GM23248 (cell line): ENCODE results near the gene LOXL3. TPM values are rescaled to one million over a fixed set of nuclear protein-coding genes. Genes with fewer than 3 reads are reported as not detected.

ENCODE experiments used
- DNase-seq: peaks from one replicate; pipeline ENCODE4 v3.0.0-alpha.2; 2015
- H2AFZ ChIP-seq: fragments of 200-600 bp; sonication (generic); 2 replicates; pipeline ENCODE4 v1.6.1; 2016; ENCODE audit warnings: antibody characterized with exemption
- H3F3A ChIP-seq: fragments of 200-600 bp; sonication (generic); 2 replicates; pipeline ENCODE4 v1.6.1; 2016; ENCODE audit warnings: mild to moderate bottlenecking, antibody characterized with exemption, mixed run types; ENCODE audit not compliant: insufficient read depth
- H3K27ac ChIP-seq: fragments of 200-600 bp; sonication (generic); 2 replicates; pipeline ENCODE4 v1.5.1; 2016; ENCODE audit warnings: mild to moderate bottlenecking
- H3K27me3 ChIP-seq: fragments of 200-600 bp; sonication (generic); replicated peaks from 2 replicates; pipeline ENCODE4 v1.6.1; 2016; ENCODE audit warnings: mild to moderate bottlenecking; ENCODE audit not compliant: insufficient read depth
- H3K36me3 ChIP-seq: fragments of 200-600 bp; sonication (generic); 2 replicates; pipeline ENCODE4 v1.6.1; 2016; ENCODE audit warnings: low read depth, mild to moderate bottlenecking
- H3K4me1 ChIP-seq: fragments of 200-600 bp; sonication (generic); 2 replicates; pipeline ENCODE4 v1.6.1; 2016; ENCODE audit warnings: mild to moderate bottlenecking; ENCODE audit not compliant: insufficient read depth
- H3K4me2 ChIP-seq: fragments of 200-600 bp; sonication (generic); one replicate; pipeline ENCODE4 v1.6.1; 2016; ENCODE audit warnings: mild to moderate bottlenecking; ENCODE audit not compliant: unreplicated experiment
- H3K4me3 ChIP-seq: fragments of 200-600 bp; sonication (generic); 2 replicates; pipeline ENCODE4 v1.5.1; 2016; ENCODE audit warnings: mild to moderate bottlenecking
- H3K79me2 ChIP-seq: fragments of 200-600 bp; sonication (generic); 2 replicates; pipeline ENCODE4 v1.6.1; 2016; ENCODE audit warnings: mild to moderate bottlenecking; ENCODE audit not compliant: insufficient read depth
- H3K9ac ChIP-seq: fragments of 200-600 bp; sonication (generic); 2 replicates; pipeline ENCODE4 v1.6.1; 2016; ENCODE audit warnings: mild to moderate bottlenecking
- H3K9me2 ChIP-seq: fragments of 200-600 bp; sonication (generic); 2 replicates; pipeline ENCODE4 v1.6.1; 2016; ENCODE audit warnings: mixed run types, mild to moderate bottlenecking, moderate library complexity; ENCODE audit not compliant: insufficient read depth
- H3K9me3 ChIP-seq: fragments of 200-600 bp; sonication (generic); one replicate; pipeline ENCODE4 v1.6.1; 2017; ENCODE audit warnings: low read depth
- H4K20me1 ChIP-seq: fragments of 200-600 bp; sonication (generic); 2 replicates; pipeline ENCODE4 v1.6.0; 2016; ENCODE audit not compliant: insufficient read depth
- EZH2 ChIP-seq: fragments of 200-600 bp; sonication (generic); IDR thresholded peaks from 2 replicates; pipeline ENCODE4 v1.6.1; 2018; ENCODE audit warnings: antibody characterized with exemption, mild to moderate bottlenecking; ENCODE audit not compliant: insufficient read depth, poor library complexity, severe bottlenecking
- EZH2phosphoT487 ChIP-seq: fragments of 200-600 bp; sonication (generic); IDR thresholded peaks from 2 replicates; pipeline ENCODE4 v1.6.1; 2018; ENCODE audit warnings: antibody characterized with exemption, moderate library complexity, mild to moderate bottlenecking, low read depth; ENCODE audit not compliant: insufficient read depth
- WGBS, 2 experiments: methylation state at CpG; one replicate each; pipeline ENCODE4 v1.1.6; 2015 to 2017; ENCODE audit warnings: low lambda C conversion rate in 2 of 2, low coverage in 1 of 2; ENCODE audit errors: missing lambda C conversion rate in 2 of 2; 5-methylcytosine and 5-hydroxymethylcytosine counted together
- in situ Hi-C: fragments of 300-500 bp; cut with MboI; formaldehyde crosslinking; loops from 2 replicates; pipeline ENCODE4 v1.15.0; 2020
- polyA plus RNA-seq: library from polyadenylated mRNA; unstranded; fragments of >200 nt; fragmentation: Nextera tagmentation; extraction: Ambion mirVana; gene quantifications from 2 replicates; pipeline ENCODE4 v1.2.1, GENCODE V29; 2016
- total RNA-seq: library from RNA; depleted of rRNA; stranded (reverse); fragments of >200 nt; shearing (Covaris generic); gene quantifications from 2 replicates; pipeline ENCODE4 v1.2.3, GENCODE V29; 2014

LOXL3 gene
- total and polyA plus RNA-seq, 2 experiments from 2014 or later: 52.4 to 55.2 TPM

GRCh38 chr2:74576211-74576862 is 22.6 kb upstream of the LOXL3 start:
- Histone ChIP-seq H3K27me3 (no peaks in the 10 kb centered on the region), H3K9ac (peak overlapping the region; percentile 35; the same call in 1 of the 2 replicates), H4K20me1 (no peaks in the 10 kb centered on the region), H3K4me2 (peak overlapping the region; percentile 60), H3K4me1 (peaks cover 47% of the 10 kb centered on the region), H3K4me3 (peak overlapping the region; percentile 7; the same call in 1 of the 2 replicates), H3K9me3 (no peaks in the 10 kb centered on the region), H3K79me2 (no peaks in the 10 kb centered on the region), H3K27ac (peak overlapping the region; percentile 80), H3K9me2 (no peaks in the 10 kb centered on the region), H2AFZ (peak overlapping the region; percentile 19; the same call in 1 of the 2 replicates), H3F3A (peaks cover 55% of the 10 kb centered on the region), H3K36me3 (no peaks in the 10 kb centered on the region)
- peak; percentile 71 for DNase-seq
- 15 to 22% methylated on average over 7 of the region's 7 CpGs for WGBS, 2 experiments
- TF ChIP-seq EZH2 (no peak), EZH2phosphoT487 (no peak)
- in situ Hi-C loops: no loop called here

GRCh38 chr2:74575320-74575719 is 21.6 kb upstream of the LOXL3 start:
- no peaks in the 10 kb centered on the region for H3K9me3 ChIP-seq
- DNase-seq: peak; percentile 59
- H3F3A ChIP-seq: peaks cover 55% of the 10 kb centered on the region
- WGBS, 2 experiments: 38 to 43% methylated on average over 4 of the region's 4 CpGs
- peak overlapping the region; percentile 80; the same call in 1 of the 2 replicates for H3K27ac ChIP-seq
- H3K36me3 ChIP-seq: no peaks in the 10 kb centered on the region
- H4K20me1 ChIP-seq: no peaks in the 10 kb centered on the region
- H3K4me2 ChIP-seq: peak overlapping the region; percentile 78
- TF ChIP-seq EZH2: no peak
- no peak overlapping the region for H2AFZ ChIP-seq
- H3K9me2 ChIP-seq: no peaks in the 10 kb centered on the region
- peaks cover 56% of the 10 kb centered on the region for H3K4me1 ChIP-seq
- in situ Hi-C loops: no loop called here
- H3K4me3 ChIP-seq: no peak overlapping the region
- H3K9ac ChIP-seq: no peak overlapping the region
- no peaks in the 10 kb centered on the region for H3K79me2 ChIP-seq
- H3K27me3 ChIP-seq: no peaks in the 10 kb centered on the region

GRCh38 chr2:74573747-74574562 is 20.2 kb upstream of the LOXL3 start:
- DNase-seq: peak; percentile 76
- Histone ChIP-seq H3F3A (peaks cover 58% of the 10 kb centered on the region), H3K9me3 (no peaks in the 10 kb centered on the region), H3K4me1 (peaks cover 62% of the 10 kb centered on the region), H3K4me3 (peak overlapping the region; percentile 53), H3K9me2 (no peaks in the 10 kb centered on the region), H3K36me3 (no peaks in the 10 kb centered on the region), H3K27ac (peak overlapping the region; percentile 80), H3K79me2 (no peaks in the 10 kb centered on the region), H3K27me3 (no peaks in the 10 kb centered on the region), H3K9ac (0 out of 2 replicates have a peak overlapping the region, but pooled peaks have one; percentile 21), H4K20me1 (no peaks in the 10 kb centered on the region), H3K4me2 (peak overlapping the region; percentile 78), H2AFZ (peak overlapping the region; percentile 52)
- in situ Hi-C loops: no loop called here
- TF ChIP-seq EZH2phosphoT487 (no peak), EZH2 (no peak)
- WGBS, 2 experiments: 17 to 21% methylated on average over 7 of the region's 7 CpGs

GRCh38 chr2:74572178-74572925 is 18.6 kb upstream of the LOXL3 start:
- peaks cover 70% of the 10 kb centered on the region for H3K4me1 ChIP-seq
- no peaks in the 10 kb centered on the region for H4K20me1 ChIP-seq
- no peaks in the 10 kb centered on the region for H3K9me2 ChIP-seq
- H3K79me2 ChIP-seq: no peaks in the 10 kb centered on the region
- DNase-seq: no peak
- 0 out of 2 replicates have a peak overlapping the region, but pooled peaks have one; percentile 1 for H3K27ac ChIP-seq
- 68 to 70% methylated on average over 3 of the region's 3 CpGs for WGBS, 2 experiments
- TF ChIP-seq EZH2 (no peak), EZH2phosphoT487 (no peak)
- H3K4me2 ChIP-seq: no peak overlapping the region
- in situ Hi-C loops: no loop called here
- H3K36me3 ChIP-seq: no peaks in the 10 kb centered on the region
- H3K9me3 ChIP-seq: no peaks in the 10 kb centered on the region
- H3K27me3 ChIP-seq: no peaks in the 10 kb centered on the region
- H3K9ac ChIP-seq: no peak overlapping the region
- H3K4me3 ChIP-seq: no peak overlapping the region
- H3F3A ChIP-seq: peaks cover 67% of the 10 kb centered on the region
- no peak overlapping the region for H2AFZ ChIP-seq
